Transverse colon (tissue), 4 donors: Measurements from ENCODE around the gene LARGE1. TPM values are rescaled to one million over a fixed set of nuclear protein-coding genes. Genes with fewer than 3 reads are reported as not detected.

Experiments used
- DNase-seq: peaks from one replicate; pipeline ENCODE4 v3.0.0-alpha.2; 2019
- H3K27ac ChIP-seq, 4 donors: fragments of 200-600 bp; sonication (generic); 2 replicates each; pipeline ENCODE4 v1.5.1; 2016 to 2018; ENCODE audit warnings: inconsistent platforms in 4 of 4
- H3K27me3 ChIP-seq: fragments of 200-600 bp; sonication (generic); 2 replicates; pipeline ENCODE4 v1.5.1; 2017; ENCODE audit warnings: inconsistent platforms
- H3K36me3 ChIP-seq, 4 donors: fragments of 200-600 bp; sonication (generic); 2 replicates each; pipeline ENCODE4 v1.5.1; 2017 to 2019; ENCODE audit warnings: inconsistent platforms in 4 of 4
- H3K4me1 ChIP-seq, 4 donors: fragments of 200-600 bp; sonication (generic); 2 replicates each; pipeline ENCODE4 v1.5.1; 2017 to 2020; ENCODE audit warnings: inconsistent platforms in 4 of 4
- H3K4me3 ChIP-seq, 4 donors: fragments of 200-600 bp; sonication (generic); 1 replicate in 1 of 4; 2 replicates in 3 of 4; pipeline versions ENCODE4 v1.5.1 to v1.6.1; 2017 to 2019; ENCODE audit warnings: inconsistent platforms in 4 of 4
- H3K9me3 ChIP-seq, 2 donors: fragments of 200-600 bp; sonication (generic); 2 replicates each; pipeline ENCODE4 v1.5.1; 2017 to 2019; ENCODE audit warnings: inconsistent platforms in 2 of 2
- CTCF ChIP-seq, 5 experiments: fragments of 200-600 bp in 3 of 5; fragments of 450-650 bp in 2 of 5; sonication (generic) in 3 of 5; IDR thresholded peaks; 1 replicate in 2 of 5; 2 replicates in 3 of 5; pipeline ENCODE4 v1.5.1; 2016 to 2017; ENCODE audit warnings: antibody characterized with exemption in 5 of 5, inconsistent platforms in 3 of 5, mild to moderate bottlenecking in 2 of 5, moderate library complexity in 1 of 5
- EP300 ChIP-seq: sonication (generic); formaldehyde crosslinking; IDR thresholded peaks from one replicate; pipeline ENCODE4 v1.6.1; 2017; ENCODE audit warnings: antibody characterized with exemption, low read depth
- POLR2A ChIP-seq: fragments of 450-650 bp; IDR thresholded peaks from one replicate; pipeline ENCODE4 v1.6.1; 2016; ENCODE audit warnings: antibody characterized with exemption, mild to moderate bottlenecking, moderate library complexity
- POLR2AphosphoS5 ChIP-seq, 3 donors: sonication (generic); formaldehyde crosslinking; IDR thresholded peaks; one replicate each; pipeline ENCODE4 v1.6.1; 2016; ENCODE audit warnings: antibody characterized with exemption in 3 of 3
- WGBS, 2 donors: methylation state at CpG; one replicate each; pipeline ENCODE4 v1.1.5; 2018; ENCODE audit warnings: low coverage in 1 of 2; 5-methylcytosine and 5-hydroxymethylcytosine counted together
- in situ Hi-C, 4 donors: fragments of 200-750 bp; cut with MboI; loops; one replicate each; pipeline versions ENCODE4 v1.15.0 to v1.15.1; 2017; ENCODE audit warnings: low sequenced_read_pairs in 3 of 4, low pct_ligation_motif_present in 1 of 4, low pct_unique_long_range_greater_than_20kb in 1 of 4
- intact Hi-C: fragments of 100-400 bp; cut with DNase I; formaldehyde crosslinking; loops from one replicate; pipeline ENCODE4 v1.15.1; 2023; ENCODE audit warnings: low total_unique reads
- total RNA-seq, 4 donors: library from RNA; depleted of rRNA; stranded (reverse); fragments of >200 nt; gene quantifications; one replicate each; pipeline ENCODE4 v1.1.0, GENCODE V29; 2016

LARGE1 gene
- total RNA-seq, 4 donors from 2014 or later: 46.5 to 304 (median 80.5) TPM

GRCh38 chr22:33737662-33738061 lies 182.6 kb downstream of the LARGE1 start:
- H3K9me3 ChIP-seq: no peaks in the 10 kb centered on the region
- no peak for TF ChIP-seq POLR2A
- TF ChIP-seq EP300: no peak
- no peak for TF ChIP-seq CTCF (IDR thresholded peaks at IDR 0.05)
- TF ChIP-seq POLR2AphosphoS5 (IDR thresholded peaks at IDR 0.05): no peak
- no peaks in the 10 kb centered on the region for H3K27me3 ChIP-seq
- DNase-seq: no peak
- no peak overlapping the region for H3K4me3 ChIP-seq
- no peaks in the 10 kb centered on the region for H3K36me3 ChIP-seq
- in situ Hi-C loops: no loop called here
- WGBS, 2 donors: 83 to 91% methylated on average over 2 to 3 of the region's 3 CpGs
- no peaks in the 10 kb centered on the region for H3K4me1 ChIP-seq
- no peak overlapping the region for H3K27ac ChIP-seq
- intact Hi-C loops: no loop called here

GRCh38 chr22:33735978-33736377 lies 184.3 kb downstream of the LARGE1 start:
- no peak overlapping the region for H3K4me3 ChIP-seq
- no peak for TF ChIP-seq CTCF (IDR thresholded peaks at IDR 0.05)
- TF ChIP-seq POLR2AphosphoS5 (IDR thresholded peaks at IDR 0.05): no peak
- WGBS, 2 donors: 91 to 100% methylated on average over 4 of the region's 4 CpGs
- no peaks in the 10 kb centered on the region for H3K9me3 ChIP-seq
- H3K4me1 ChIP-seq: no peaks in the 10 kb centered on the region
- H3K36me3 ChIP-seq: no peaks in the 10 kb centered on the region
- intact Hi-C loops: no loop called here
- no peaks in the 10 kb centered on the region for H3K27me3 ChIP-seq
- no peak for DNase-seq
- in situ Hi-C loops: no loop called here
- no peak overlapping the region for H3K27ac ChIP-seq

- in situ Hi-C loops (no loop called here), intact Hi-C loops (no loop called here)
- Histone ChIP-seq H3K9me3 (no peaks in the 10 kb centered on the region), H3K36me3 (no peaks in the 10 kb centered on the region), H3K4me3 (no peak overlapping the region), H3K4me1 (peaks cover 0 to 11% (median 0%) of the 10 kb centered on the region in 4 donors), H3K27me3 (no peaks in the 10 kb centered on the region), H3K27ac (no peak overlapping the region)
- DNase-seq: no peak
- 89 to 99% methylated on average over 1 to 2 of the region's 2 CpGs for WGBS, 2 donors
- TF ChIP-seq CTCF (IDR thresholded peaks at IDR 0.05): no peak
- no peak for TF ChIP-seq POLR2A
- TF ChIP-seq EP300: no peak
- TF ChIP-seq POLR2AphosphoS5 (IDR thresholded peaks at IDR 0.05): no peak
Observed at GRCh38 chr22:33728847-33729246, 191.4 kb downstream of the LARGE1 start.

- intact Hi-C loops: no loop called here
- no peaks in the 10 kb centered on the region for H3K9me3 ChIP-seq
- peak overlapping the region in 3 of 4 donors; percentile 27 to 53 (median 44) for H3K27ac ChIP-seq
- no peaks in the 10 kb centered on the region for H3K27me3 ChIP-seq
- in situ Hi-C loops: no loop called here
- no peak overlapping the region for H3K4me3 ChIP-seq
- no peaks in the 10 kb centered on the region for H3K36me3 ChIP-seq
- TF ChIP-seq POLR2A (no peak), CTCF (IDR thresholded peaks at IDR 0.05) (no peak), EP300 (peak; percentile 23), POLR2AphosphoS5 (IDR thresholded peaks at IDR 0.05) (peak; percentile 30 to 87 (median 35))
- no peak for DNase-seq
- 44 to 48% methylated on average over 3 of the region's 3 CpGs for whole genome bisulfite sequencing, 2 donors
- peaks cover 0 to 11% (median 0%) of the 10 kb centered on the region in 4 donors for H3K4me1 ChIP-seq
Observed at GRCh38 chr22:33726294-33726734, 194.0 kb downstream of the LARGE1 start.
